Activated gamma-delta T cell (primary cell): ENCODE data around the gene CAP1.

ENCODE experiments used
- DNase-seq: peaks from one replicate; lab custom pipeline; 2025; lab: John Stamatoyannopoulos, UW

The CAP1 gene

DNA sequence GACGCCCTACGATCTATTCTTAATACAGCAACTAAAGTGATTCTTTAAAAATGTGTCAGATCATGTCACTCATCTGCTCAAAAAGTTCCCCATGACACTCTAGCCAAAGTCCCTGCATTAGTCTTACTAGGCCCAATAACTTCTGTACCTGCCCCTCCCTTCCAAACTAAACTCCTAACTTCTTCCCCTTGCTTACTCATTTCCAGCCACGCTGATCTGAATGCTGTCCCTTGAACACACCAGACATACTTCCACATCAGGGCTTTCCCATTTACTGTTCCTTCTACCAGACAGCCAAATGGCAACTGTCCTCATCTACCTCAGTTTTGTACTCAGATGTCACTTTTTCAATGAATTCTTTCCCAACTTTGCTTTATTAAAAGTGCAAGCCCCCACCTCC, 55.3 kb downstream of the CAP1 start:
- no peak for DNase-seq

DNA sequence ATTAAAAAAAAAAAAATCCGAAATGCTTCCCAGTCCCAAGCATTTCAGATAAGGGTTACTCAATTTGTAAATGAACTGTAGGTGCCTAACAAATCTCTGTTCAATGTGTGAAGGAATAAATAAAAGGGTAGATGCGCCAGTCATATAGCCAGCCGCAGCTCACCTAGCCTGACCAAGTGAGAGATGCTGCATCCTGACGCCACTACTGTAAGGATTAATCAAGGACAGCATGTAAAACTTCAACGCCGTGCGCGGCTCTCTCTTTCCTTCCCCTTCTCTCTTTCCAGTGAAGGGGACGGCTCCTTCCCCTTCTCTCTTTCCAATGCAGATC, 56.1 kb downstream of the CAP1 start:
- no peak for DNase-seq

DNA sequence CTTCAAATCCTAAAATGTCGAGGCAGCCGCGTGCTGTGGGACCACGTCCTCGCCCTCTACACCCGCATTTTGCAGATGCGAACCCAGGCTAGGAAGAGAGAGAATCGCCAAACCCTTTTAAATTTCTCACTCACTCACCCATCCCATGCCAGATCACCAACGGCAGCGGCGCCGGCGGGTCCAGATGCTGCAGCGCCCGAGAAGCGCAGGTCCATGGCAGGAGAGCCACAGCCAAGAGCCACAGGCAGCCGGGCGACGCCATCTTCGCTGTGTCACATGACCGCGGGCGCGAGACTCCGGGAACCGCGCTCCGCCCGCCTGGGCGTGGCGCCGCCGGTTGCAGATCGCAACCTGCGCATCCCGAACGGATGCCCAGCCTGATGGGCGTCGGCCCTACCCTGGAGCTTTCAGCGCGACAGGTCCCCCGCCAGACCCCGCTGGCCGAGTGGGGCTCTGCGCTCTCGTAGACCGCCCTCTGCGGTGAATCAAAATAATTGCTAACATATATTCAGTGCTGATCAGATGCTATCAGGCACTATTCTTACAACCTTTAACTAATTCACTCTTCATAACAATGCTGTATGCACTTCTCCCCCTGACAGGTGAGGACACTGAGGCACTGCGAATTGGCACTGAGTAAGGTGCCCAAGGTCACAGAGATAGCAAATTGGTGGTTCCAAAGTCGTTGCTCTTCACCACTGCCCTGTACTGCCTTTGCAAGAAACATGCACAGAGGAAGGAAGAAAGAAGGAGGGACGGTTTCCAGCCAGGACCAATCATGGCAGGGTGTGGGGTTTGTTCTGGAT, 56.7 kb downstream of the CAP1 start, which contains the start of gene PPT1:
Gene PPT1, minus strand, starts transcription at position 276 of the 806 bp plus-strand sequence. Its CDS starts 14 bp downstream, at position 262.
- peak; percentile 70 for DNase-seq

DNA sequence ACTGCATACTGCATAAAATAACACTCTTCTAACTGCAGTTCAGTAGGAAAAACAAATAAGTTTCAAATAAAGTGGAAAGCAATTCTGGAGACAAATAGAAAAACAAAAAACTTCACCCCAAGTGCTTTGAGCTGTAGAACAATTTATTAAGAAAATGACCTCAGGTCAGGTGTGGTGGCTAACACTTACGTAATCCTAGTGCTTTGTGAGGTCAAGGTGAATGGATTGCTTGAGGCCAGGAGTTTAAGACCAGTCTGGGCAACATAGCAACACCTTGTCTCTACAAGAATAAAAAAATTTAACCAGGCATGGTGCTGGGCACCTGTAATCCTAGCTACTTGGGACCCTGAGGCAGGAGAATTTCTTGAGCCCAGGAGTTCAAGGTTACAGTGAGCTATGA, 61.5 kb downstream of the CAP1 start:
- no peak for DNase-seq

DNA sequence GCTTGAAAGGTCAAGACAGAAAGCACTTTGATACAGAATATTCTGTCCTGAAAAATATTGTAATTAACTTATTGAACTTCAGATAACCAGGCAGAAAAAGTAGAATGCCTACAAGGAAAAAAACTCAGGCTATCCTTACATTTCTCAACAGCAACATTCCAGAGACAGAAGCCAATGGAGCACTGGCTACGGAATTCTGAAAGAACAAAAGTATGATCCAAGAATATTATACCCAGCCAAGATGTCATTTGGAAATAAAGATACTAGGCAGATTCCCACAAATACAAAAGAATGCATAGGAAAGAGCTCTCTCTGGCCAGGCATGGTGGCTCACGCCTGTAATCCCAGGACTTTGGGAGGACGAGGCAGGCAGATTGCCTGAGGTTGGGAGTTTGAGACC, 62.4 kb downstream of the CAP1 start:
- no peak for DNase-seq

DNA sequence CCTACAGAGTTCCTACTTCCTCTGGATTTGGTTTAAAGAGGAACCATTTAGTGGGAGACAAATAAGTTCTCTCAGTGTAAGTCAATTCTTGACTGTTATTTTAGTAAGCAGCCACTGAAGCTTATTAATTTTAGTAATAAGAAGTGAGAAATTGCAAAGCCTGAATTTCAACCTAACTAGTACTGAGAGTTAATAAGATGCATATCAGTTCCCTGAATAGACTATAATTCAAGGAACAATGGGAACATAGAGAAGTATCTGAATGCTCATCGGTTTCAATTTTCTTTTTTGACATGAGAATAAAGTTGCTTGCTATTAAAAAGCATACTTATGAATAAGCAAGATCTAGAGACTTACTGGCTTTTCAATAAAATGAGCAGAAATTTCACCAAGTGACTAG, 64.5 kb downstream of the CAP1 start:
- no peak for DNase-seq

DNA sequence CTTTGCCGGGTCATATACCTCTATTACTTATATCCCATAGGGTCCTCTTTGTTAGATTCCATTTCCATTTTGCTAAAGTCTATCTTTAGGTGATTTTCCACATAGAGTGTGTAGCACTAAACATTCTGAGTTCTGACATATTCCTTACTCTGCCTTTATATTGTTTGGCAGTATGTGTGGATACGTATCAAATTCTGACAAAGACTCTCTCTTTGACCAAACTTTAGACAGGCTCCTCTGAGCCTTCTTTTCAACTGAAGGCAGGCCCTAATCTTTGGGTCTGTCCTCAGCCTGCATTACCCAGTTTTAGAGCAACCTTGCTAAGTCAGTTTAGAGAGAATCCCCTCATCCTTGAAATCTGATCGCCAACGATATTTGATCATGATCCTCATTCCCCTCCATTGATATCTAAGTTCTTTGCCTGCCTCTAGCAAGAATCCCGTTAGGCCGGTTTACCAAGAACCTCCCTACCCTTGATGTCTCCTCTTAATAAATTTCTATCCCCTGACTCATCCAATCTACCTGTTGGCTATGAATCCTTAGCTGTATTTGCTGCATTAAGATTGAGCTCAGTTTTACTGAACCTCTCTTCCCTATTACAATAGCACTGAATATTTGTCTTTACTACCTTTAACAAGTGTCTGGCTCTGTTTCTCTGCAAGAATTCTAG, 66.9 kb downstream of the CAP1 start:
- no peak for DNase-seq

DNA sequence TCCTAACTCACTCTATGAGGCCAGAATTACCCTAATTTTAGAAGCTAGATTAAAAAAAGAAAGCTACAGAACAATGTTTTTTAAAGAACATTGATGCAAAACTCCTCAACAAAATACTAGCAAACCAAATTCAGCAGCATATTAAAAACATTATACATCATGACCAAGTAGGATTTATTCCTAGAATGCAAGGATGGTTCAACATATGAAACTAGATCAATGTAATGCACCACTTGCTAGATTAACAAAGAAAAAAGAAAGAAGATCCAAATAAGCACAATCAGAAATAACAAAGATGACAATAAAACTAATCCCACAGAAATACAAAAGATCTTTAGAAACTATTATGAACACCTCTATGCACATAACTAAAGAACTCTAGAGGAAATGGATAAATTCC, 69.9 kb downstream of the CAP1 start:
- DNase-seq = no peak

DNA sequence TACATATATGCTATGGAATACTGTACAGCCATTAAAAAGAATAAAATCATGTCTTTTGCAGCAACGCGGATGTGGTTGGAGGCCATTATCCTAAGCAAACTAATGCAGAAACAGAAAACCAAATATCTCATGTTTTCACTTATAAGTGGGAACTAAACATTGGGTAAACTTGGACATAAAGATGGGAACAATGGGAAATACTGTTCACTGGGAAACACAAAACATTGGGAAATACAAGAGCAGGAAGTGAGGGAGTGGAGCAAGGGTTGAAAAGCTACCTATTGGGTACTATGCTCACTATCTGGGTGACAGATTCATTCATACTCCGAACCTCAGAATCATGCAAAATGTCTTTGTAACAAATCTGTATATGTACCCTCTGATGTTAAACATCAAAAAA, 73.9 kb downstream of the CAP1 start:
- no peak for DNase-seq

DNA sequence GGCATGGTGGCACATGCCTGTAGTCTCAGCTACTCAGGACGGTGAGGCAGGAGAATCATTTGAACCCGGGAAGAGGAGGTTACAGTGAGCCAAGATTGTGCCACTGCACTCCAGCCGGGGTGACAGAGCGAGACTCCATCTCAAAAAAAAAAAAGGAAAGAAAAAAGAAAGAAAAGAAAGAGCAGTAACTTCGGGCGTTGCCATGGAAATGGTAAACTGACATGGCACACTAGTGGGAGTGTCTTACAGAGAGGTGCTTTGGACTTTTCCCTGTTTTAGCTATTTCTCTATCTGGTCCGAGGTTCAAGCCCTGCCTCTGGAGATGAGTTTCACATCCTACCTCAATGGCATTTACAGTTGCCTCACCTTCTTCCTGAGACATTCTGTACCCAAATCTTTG, 79.6 kb downstream of the CAP1 start:
- DNase-seq = no peak
